ENCODE results near the gene RBM4.
A peak's percentile ranks its signal among the peaks of the same experiment; 100 is the strongest.

RBM4 gene

GRCh38 chr11:66693356-66694055 lies 55.0 kb downstream of the RBM4 start:
- in situ Hi-C loops (cut with HindIII; ENCODE audit: low sequenced_read_pairs) = no loop called here
- no peak overlapping the region for H3K4me3 ChIP-seq (ENCODE audit: low read depth, low read length)
- TF ChIP-seq CTCF (IDR thresholded peaks at IDR 0.05; ENCODE audit: low read depth, low read length) = no peak
- no peak for DNase-seq (ENCODE audit: low read depth, low spot score)

- DNase-seq (ENCODE audit: low read depth, low spot score) = no peak
- in situ Hi-C loops (cut with HindIII; ENCODE audit: low sequenced_read_pairs) = no loop called here
- TF ChIP-seq CTCF (IDR thresholded peaks at IDR 0.05; ENCODE audit: low read depth, low read length) = no peak
- H3K4me3 ChIP-seq (ENCODE audit: low read depth, low read length) = no peak overlapping the region
Observed at GRCh38 chr11:66694056-66694410, 55.5 kb downstream of the RBM4 start.

GRCh38 chr11:66694732-66695207 lies 56.3 kb downstream of the RBM4 start:
- H3K4me3 ChIP-seq (ENCODE audit: low read depth, low read length) = no peak overlapping the region
- in situ Hi-C loops (cut with HindIII; ENCODE audit: low sequenced_read_pairs) = no loop called here
- peak; percentile 96 for DNase-seq (ENCODE audit: low read depth, low spot score)
- peak; percentile 97 for TF ChIP-seq CTCF (IDR thresholded peaks at IDR 0.05; ENCODE audit: low read depth, low read length)

Measured in astrocyte of the spinal cord (primary cell).